OCI-LY3 (cell line): ENCODE data around the gene NLRC3.

ENCODE experiments used
- EZH2phosphoT487 ChIP-seq: fragments of 200-600 bp; shearing (Covaris generic); IDR thresholded peaks from 2 replicates; pipeline ENCODE4 v1.6.1; 2018; ENCODE audit warnings: antibody characterized with exemption, mixed run types, low read depth
- TF ChIP-seq, protein P1 (sequence below): fragments of 200-600, 300-600 bp; sonication (generic); IDR thresholded peaks from 2 replicates; pipeline ENCODE4 v1.5.1; 2014; ENCODE audit warnings: antibody characterized with exemption, low read length, low read depth

DNA sequence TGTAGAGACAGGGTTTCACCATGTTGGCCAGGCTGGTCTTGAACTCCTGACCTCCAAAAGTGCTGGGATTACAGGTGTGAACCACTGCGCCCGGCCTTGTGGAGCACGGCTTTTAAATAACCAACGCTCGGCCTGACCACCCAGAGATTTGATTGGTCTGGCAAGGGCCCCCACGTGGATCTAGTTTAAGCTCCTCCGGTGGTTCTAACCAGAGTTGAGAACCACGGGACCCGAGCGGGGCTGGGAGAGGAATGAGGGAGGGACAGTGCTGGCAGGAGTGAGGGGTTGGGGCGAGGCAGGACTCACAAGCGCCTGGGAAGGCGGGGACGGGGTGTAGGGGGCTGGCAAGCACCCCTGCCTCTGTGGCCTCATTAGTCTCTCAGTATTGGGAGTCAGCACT, 3.0 kb downstream of the NLRC3 start:
- TF ChIP-seq, protein P1, sequence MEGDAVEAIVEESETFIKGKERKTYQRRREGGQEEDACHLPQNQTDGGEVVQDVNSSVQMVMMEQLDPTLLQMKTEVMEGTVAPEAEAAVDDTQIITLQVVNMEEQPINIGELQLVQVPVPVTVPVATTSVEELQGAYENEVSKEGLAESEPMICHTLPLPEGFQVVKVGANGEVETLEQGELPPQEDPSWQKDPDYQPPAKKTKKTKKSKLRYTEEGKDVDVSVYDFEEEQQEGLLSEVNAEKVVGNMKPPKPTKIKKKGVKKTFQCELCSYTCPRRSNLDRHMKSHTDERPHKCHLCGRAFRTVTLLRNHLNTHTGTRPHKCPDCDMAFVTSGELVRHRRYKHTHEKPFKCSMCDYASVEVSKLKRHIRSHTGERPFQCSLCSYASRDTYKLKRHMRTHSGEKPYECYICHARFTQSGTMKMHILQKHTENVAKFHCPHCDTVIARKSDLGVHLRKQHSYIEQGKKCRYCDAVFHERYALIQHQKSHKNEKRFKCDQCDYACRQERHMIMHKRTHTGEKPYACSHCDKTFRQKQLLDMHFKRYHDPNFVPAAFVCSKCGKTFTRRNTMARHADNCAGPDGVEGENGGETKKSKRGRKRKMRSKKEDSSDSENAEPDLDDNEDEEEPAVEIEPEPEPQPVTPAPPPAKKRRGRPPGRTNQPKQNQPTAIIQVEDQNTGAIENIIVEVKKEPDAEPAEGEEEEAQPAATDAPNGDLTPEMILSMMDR, result no peak
- TF ChIP-seq EZH2phosphoT487, result no peak
